Prostate gland (tissue), 2 donors: ENCODE measurements around the gene SH3BP4. TPM values are rescaled to one million over a fixed set of nuclear protein-coding genes. Genes with fewer than 3 reads are reported as not detected.

Source experiments
- DNase-seq: peaks from one replicate; pipeline ENCODE4 v3.0.0-alpha.2; 2019; ENCODE audit warnings: low spot score
- H3K27ac ChIP-seq, 2 donors: fragments of 200-600 bp; sonication (generic); 2 replicates each; pipeline ENCODE4 v1.5.1; 2017 to 2019
- H3K27me3 ChIP-seq: fragments of 200-600 bp; sonication (generic); replicated peaks from 2 replicates; pipeline ENCODE4 v1.5.1; 2019; ENCODE audit not compliant: insufficient read depth
- H3K36me3 ChIP-seq, 2 donors: fragments of 200-600 bp; sonication (generic); 1 replicate in 1 of 2; 2 replicates in 1 of 2; pipeline versions ENCODE4 v1.5.1 to v1.8.1; 2017 to 2019
- H3K4me1 ChIP-seq: fragments of 200-600 bp; sonication (generic); replicated peaks from 2 replicates; pipeline ENCODE4 v1.5.1; 2019
- H3K4me3 ChIP-seq, 2 donors: fragments of 200-600 bp; sonication (generic); 2 replicates each; pipeline ENCODE4 v1.5.1; 2017 to 2019
- H3K9me3 ChIP-seq: fragments of 200-600 bp; sonication (generic); 2 replicates; pipeline ENCODE4 v1.5.1; 2017
- POLR2A ChIP-seq: fragments of 450-650 bp; IDR thresholded peaks from one replicate; pipeline ENCODE4 v1.6.1; 2016; ENCODE audit warnings: antibody characterized with exemption, mild to moderate bottlenecking
- POLR2AphosphoS5 ChIP-seq: sonication (generic); formaldehyde crosslinking; IDR thresholded peaks from one replicate; pipeline ENCODE4 v1.6.1; 2017; ENCODE audit warnings: antibody characterized with exemption
- WGBS: methylation state at CpG from one replicate; pipeline ENCODE4 v1.1.5; 2018; 5-methylcytosine and 5-hydroxymethylcytosine counted together
- intact Hi-C: fragments of 100-400 bp; cut with DNase I; formaldehyde crosslinking; loops from one replicate; pipeline ENCODE4 v1.14.2; 2022
- total RNA-seq, 2 donors: library from RNA; depleted of rRNA; stranded (reverse); fragments of >200 nt; gene quantifications; one replicate each; pipeline ENCODE4 v1.1.0, GENCODE V29; 2016
- TF ChIP-seq, protein P1 (sequence below), 4 experiments: fragments of 200-600 bp in 2 of 4; fragments of 450-650 bp in 2 of 4; sonication (generic) in 2 of 4; IDR thresholded peaks; 1 replicate in 3 of 4; 2 replicates in 1 of 4; pipeline ENCODE4 v1.5.1; 2016 to 2019; ENCODE audit warnings: antibody characterized with exemption in 4 of 4, mild to moderate bottlenecking in 2 of 4, moderate library complexity in 2 of 4

SH3BP4 gene
- total RNA-seq, 2 donors from 2014 or later: 86.7 to 134 TPM

DNA sequence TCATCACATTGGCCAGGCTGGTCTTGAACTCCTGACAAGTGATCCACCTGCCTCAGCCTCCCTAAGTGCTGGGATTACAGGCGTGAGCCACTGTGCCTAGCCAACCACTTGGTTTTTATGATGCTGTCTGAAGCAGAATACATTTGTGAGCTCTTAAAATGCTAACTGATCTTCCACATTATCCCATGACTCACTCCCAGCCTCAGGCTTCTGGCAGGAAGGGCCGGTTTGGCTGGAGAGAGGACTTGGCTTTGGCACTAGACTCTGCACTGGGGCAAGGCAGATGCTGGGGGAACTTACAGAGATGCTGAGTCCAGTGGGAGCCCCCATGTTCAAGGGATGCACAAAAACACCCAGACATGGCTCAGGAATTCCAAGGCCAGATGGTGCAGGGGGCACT, 40.5 kb upstream of the SH3BP4 start:
- Histone ChIP-seq H3K27me3 (no peaks in the 10 kb centered on the region), H3K27ac (no peak overlapping the region), H3K4me3 (no peak overlapping the region), H3K9me3 (no peaks in the 10 kb centered on the region), H3K4me1 (no peaks in the 10 kb centered on the region), H3K36me3 (no peaks in the 10 kb centered on the region)
- 33% methylated on average over 2 of the region's 2 CpGs for WGBS
- intact Hi-C loops: no loop called here
- peak; percentile 77 for TF ChIP-seq POLR2AphosphoS5
- TF ChIP-seq, protein P1, sequence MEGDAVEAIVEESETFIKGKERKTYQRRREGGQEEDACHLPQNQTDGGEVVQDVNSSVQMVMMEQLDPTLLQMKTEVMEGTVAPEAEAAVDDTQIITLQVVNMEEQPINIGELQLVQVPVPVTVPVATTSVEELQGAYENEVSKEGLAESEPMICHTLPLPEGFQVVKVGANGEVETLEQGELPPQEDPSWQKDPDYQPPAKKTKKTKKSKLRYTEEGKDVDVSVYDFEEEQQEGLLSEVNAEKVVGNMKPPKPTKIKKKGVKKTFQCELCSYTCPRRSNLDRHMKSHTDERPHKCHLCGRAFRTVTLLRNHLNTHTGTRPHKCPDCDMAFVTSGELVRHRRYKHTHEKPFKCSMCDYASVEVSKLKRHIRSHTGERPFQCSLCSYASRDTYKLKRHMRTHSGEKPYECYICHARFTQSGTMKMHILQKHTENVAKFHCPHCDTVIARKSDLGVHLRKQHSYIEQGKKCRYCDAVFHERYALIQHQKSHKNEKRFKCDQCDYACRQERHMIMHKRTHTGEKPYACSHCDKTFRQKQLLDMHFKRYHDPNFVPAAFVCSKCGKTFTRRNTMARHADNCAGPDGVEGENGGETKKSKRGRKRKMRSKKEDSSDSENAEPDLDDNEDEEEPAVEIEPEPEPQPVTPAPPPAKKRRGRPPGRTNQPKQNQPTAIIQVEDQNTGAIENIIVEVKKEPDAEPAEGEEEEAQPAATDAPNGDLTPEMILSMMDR (IDR thresholded peaks at IDR 0.05): no peak
- peak; percentile 53 for DNase-seq

DNA sequence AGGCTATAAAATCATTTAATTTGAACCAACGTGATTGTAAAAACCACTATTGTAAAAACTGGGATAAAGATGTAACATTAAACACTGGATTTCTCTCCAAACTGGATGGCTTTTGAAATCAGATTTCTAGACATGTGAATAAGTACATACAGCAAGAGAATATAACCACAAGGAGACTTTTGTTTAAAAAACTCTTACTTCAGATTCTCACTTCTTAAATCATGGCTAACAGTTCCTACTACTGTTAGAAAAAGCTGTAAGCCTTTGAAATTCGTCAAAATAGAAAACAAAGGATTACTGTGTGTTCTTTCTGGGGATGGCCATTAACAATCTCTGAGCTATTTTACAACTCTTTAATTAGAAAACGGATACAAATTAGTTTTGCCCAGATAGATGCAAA, 39.4 kb upstream of the SH3BP4 start:
- Histone ChIP-seq H3K4me1 (no peaks in the 10 kb centered on the region), H3K9me3 (no peaks in the 10 kb centered on the region), H3K4me3 (no peak overlapping the region), H3K27ac (no peak overlapping the region), H3K27me3 (no peaks in the 10 kb centered on the region), H3K36me3 (no peaks in the 10 kb centered on the region)
- intact Hi-C loops: no loop called here
- 41% methylated on average over 3 of the region's 3 CpGs for WGBS
- TF ChIP-seq, protein P1 (IDR thresholded peaks at IDR 0.05): no peak
- no peak for DNase-seq

DNA sequence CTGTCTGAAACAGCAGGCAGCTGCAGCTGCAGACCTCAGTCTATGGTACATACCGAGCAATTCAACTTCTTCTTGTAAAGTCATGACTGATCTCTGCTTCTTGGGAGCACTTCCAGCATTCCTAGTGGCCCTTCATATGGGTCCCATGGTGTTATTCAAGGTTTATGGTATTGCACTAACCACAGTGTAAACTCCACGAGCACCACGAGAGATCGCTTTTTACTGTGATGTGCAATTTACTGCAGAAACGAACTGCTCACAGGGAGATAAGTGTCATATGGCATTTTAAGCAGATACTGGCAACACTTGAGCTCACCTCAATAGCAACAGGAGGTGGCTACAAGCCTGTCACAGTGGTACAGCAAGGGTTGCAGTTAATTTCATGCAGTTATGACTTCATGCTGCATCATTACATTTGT, 38.6 kb upstream of the SH3BP4 start:
- DNase-seq: no peak
- Histone ChIP-seq H3K9me3 (no peaks in the 10 kb centered on the region), H3K27ac (no peak overlapping the region), H3K36me3 (no peaks in the 10 kb centered on the region), H3K4me3 (no peak overlapping the region), H3K4me1 (no peaks in the 10 kb centered on the region), H3K27me3 (no peaks in the 10 kb centered on the region)
- WGBS: 25% methylated on average over 5 of the region's 5 CpGs
- TF ChIP-seq POLR2AphosphoS5 (no peak), POLR2A (no peak)
- TF ChIP-seq, protein P1 (IDR thresholded peaks at IDR 0.05): no peak
- intact Hi-C loops: no loop called here

DNA sequence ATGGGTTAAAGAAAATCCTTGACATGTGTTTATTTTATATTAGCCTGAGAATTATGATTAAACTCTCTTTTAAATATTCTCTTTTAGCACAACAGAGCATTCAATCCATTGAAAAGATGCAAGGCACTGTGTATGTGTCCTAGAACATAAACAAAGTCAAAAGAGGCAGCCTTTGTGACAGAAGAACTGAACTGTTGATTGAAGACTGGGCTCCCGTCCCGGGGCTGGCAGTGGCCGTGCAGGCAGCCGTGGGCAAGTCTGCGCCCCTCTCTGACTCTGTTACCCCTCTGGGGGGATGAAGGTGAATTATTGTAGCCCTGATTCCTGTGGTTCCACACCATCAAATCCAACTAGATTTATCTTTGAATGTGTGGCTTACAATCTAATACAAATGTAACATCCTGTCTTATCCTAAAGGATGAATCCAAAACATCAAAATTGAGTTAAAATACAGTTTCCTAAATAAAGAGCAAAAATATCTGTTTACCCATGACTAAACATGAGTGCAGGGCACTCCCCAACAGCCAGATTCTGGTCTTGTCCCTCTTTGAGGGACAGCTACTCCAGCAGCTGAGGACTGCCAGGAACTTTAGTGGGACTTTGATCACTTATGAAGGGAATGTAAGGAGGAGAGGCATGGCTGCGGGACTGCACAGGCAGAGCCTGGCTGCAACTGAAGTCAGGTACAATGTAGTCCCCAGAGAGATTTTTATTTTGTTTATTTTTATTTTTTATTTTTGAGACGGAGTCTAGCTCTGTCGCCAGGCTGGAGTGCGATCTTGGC, 37.3 kb upstream of the SH3BP4 start:
- H3K36me3 ChIP-seq: no peaks in the 10 kb centered on the region
- no peaks in the 10 kb centered on the region for H3K9me3 ChIP-seq
- TF ChIP-seq, protein P1 (IDR thresholded peaks at IDR 0.05): no peak
- TF ChIP-seq POLR2A: no peak
- TF ChIP-seq POLR2AphosphoS5: no peak
- H3K4me3 ChIP-seq: no peak overlapping the region
- intact Hi-C loops: no loop called here
- no peaks in the 10 kb centered on the region for H3K4me1 ChIP-seq
- H3K27me3 ChIP-seq: no peaks in the 10 kb centered on the region
- no peak overlapping the region for H3K27ac ChIP-seq
- no peak for DNase-seq
- WGBS: 79% methylated on average over 9 of the region's 9 CpGs

DNA sequence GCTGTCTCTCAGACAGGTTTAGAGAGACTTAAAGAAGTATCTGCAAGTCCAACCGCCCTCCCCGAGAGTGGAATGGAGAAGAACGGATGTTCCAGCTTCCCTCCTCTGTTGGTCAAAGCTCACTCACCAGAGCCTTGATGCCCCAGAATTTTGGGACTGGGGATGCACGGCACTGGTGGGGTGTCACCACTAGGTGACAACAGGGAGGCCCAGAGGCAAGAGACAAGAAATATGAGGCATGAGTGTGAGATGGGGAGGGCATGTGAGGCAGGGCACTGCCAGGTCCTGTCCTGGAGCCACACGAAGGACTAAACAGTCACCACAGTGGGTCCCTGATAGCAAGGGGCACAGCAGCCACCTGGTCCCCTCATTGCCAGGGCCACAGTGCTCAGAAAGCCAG, 35.1 kb upstream of the SH3BP4 start:
- no peak for DNase-seq
- Histone ChIP-seq H3K27ac (no peak overlapping the region), H3K4me3 (no peak overlapping the region), H3K36me3 (no peaks in the 10 kb centered on the region), H3K9me3 (no peaks in the 10 kb centered on the region), H3K4me1 (no peaks in the 10 kb centered on the region), H3K27me3 (no peaks in the 10 kb centered on the region)
- 92% methylated on average over 5 of the region's 5 CpGs for WGBS
- intact Hi-C loops: no loop called here
- no peak for TF ChIP-seq POLR2A
- TF ChIP-seq POLR2AphosphoS5: no peak
- TF ChIP-seq, protein P1 (IDR thresholded peaks at IDR 0.05): no peak
